Islet of Langerhans (tissue), 1 donor: ENCODE results near the gene SAE1.
"Not testable (repeated sequence)": the region's sequence is repeated elsewhere in the genome, so short reads cannot be mapped to it uniquely, and the experiment has no call there.

Experiments
- FAIRE-seq: peaks from one replicate; lab custom pipeline; 2011; peaks lifted over from hg19 to GRCh38; lab: Jason Lieb, UNC

The SAE1 gene

DNA sequence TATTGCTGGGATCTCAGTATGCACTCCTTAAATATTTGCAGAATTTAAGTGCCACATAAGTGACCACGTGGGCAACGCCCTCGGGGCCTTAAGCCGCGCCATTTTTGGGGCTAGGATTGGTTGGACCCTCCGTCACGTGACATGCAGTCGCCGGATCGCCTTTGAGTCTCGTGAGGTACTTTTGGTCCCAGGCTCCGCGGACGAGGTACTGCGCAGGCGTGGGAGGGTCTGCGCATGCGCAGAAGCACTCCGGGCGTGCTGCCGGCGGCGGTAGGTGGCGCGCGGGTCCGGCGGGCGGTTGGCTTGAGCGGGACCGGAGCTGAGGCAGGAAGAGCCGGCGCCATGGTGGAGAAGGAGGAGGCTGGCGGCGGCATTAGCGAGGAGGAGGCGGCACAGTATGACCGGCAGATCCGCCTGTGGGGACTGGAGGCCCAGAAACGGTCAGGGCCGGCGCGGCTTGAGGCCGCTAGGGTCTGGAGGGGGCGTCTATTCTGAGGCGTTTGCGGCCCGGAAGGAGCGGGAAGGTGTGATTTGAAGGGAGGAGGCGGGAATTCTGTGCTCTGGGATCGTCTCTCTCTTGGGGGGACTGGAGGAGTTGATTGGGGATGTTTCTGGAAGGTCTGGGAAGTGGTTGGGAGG, at the start of gene SAE1:
Gene SAE1, plus strand, starts transcription at position 247 of the 639 bp plus-strand sequence. Its CDS starts 96 bp downstream, at position 343.
- FAIRE-seq, result peak; percentile 92

- FAIRE-seq, result no peak
Measured at GRCh38 chr19:47081095-47081494, 49.5 kb upstream of the SAE1 start.

DNA sequence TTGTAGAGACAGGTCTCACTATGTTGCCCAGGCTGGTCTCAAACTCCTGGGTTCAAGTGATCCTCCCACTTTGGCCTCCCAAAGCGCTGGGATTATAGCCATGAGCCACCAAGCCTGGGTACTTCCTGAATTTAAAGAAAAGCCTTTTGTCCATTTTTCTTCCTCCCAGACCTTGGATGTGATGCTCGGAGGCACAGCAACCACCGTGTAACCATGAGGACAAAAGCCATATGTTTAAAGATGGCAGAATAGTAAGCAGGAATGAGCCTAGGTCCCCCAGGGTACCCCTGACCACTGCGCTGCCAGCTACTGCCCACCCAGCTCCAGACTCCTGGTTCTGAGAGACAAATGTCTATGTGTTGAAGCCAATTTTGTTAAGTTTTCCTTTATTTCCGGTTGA, 48.1 kb upstream of the SAE1 start:
- FAIRE-seq, result no peak

GRCh38 chr19:47084879-47085439, 45.7 kb upstream of the SAE1 start:
- FAIRE-seq, result no peak

DNA sequence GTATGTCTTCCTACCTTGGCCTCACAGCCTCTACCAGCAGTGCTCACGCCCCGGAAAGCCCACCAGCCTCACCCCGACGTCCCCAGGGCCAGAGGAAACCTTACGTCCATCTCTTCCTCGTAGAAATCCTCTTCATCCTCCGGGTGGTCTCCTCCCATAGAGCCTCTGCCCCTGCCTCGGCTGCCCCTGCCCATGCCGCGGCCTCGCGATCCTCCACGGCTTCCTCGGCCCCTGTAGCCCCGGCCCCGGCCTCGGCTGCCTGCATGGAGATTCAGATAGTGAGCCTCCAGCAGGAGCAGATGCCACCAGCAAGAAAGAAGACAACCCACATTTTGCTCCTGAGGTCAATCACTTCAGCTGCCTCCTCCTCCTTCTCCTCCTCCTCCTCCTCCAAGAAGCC, 44.4 kb upstream of the SAE1 start:
- no peak for FAIRE-seq

- no peak for FAIRE-seq
Measured at GRCh38 chr19:47089767-47090350, 40.8 kb upstream of the SAE1 start.

DNA sequence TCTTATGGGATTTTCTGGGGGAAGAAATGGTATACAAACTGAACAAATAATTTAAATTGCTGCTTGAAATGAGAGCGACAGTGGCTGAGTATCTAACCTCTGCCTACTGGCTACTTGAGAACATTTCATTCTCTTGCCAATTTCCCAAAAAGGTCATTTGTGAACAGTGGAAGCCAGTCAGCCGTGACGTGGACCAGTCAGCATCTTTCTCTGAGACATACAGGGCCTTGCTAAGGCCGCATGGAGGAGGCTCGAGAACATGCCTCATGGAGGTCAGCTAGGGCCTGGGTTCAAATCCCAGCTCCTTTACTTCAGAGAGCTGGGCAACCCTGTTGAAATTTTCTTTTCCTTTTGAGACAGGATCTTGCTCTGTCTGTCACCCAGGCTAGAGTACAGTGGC, 37.4 kb upstream of the SAE1 start:
- no peak for FAIRE-seq

DNA sequence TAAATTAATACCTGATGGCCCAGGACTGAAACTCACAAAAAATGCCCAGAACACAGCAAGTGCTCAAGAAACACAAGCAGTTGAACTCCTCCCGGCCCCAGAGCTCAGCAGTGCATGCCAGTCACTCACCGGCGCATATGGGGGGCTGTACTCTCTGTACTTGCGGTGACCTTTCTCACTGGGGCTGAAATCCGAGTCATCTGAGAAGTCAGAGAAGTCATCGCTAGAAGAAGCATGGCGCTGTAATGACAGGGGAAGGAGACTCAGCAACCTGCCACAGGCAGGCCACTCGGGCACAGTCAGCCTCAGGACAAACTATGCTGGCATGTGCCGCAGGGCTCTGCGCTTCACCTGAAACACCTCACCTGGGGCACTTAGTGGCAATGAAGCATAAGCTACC, 36.8 kb upstream of the SAE1 start:
- FAIRE-seq, result no peak

DNA sequence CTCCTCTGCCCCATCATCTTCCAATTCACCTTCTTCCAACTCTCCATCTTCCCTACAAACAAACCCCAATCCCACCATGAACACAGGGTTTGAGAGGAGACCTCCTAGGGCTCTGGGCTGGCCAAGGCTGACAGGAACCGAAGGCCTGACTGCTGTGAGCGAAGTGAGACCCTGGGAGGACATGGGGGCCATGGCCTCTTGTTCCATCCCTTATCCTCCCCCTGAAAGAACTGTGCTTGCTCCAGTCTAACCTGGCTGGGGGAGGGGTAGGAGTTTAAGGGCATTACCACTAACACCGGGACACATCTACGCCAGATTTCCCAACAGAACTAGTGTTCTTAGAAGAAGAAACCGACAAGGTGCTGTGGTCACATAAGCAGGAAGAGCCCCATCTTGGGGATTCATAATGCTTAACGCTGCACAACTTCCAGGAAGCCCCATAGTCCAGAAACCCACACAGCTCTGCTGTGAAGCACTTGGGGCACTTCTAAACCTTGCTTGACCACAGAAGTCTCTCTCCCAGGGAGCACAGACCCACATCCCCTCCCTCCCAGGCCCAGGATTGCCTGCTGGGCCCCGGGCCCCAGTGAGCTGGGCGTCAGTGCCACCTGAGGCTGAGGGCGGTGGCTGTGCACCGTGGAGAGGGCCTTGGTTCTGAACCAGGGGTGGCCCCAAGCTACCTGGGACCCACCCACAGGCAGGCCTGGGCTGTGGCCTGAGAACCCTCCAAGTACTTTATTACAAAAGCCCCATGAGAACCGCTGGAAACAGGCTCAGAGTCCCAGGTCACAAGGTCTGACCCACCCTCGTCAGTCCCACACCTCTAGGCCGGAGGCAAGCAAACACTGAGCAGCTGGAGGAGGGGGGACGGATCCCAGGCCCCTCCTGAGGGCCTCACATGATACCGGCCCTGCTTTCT, 35.8 kb upstream of the SAE1 start:
- FAIRE-seq, result no peak

GRCh38 chr19:47095476-47096099, 35.0 kb upstream of the SAE1 start:
- no peak for FAIRE-seq

- FAIRE-seq, result no peak
Measured at GRCh38 chr19:47096100-47096704, 34.4 kb upstream of the SAE1 start.

- no peak for FAIRE-seq
Measured at GRCh38 chr19:47096721-47097120, 33.9 kb upstream of the SAE1 start.

GRCh38 chr19:47097396-47098201, 33.0 kb upstream of the SAE1 start:
- FAIRE-seq, result no peak

GRCh38 chr19:47098608-47099007, 32.0 kb upstream of the SAE1 start:
- FAIRE-seq, result no peak

GRCh38 chr19:47099576-47100050, 31.0 kb upstream of the SAE1 start:
- no peak for FAIRE-seq

GRCh38 chr19:47100290-47100689, 30.3 kb upstream of the SAE1 start:
- no peak for FAIRE-seq

DNA sequence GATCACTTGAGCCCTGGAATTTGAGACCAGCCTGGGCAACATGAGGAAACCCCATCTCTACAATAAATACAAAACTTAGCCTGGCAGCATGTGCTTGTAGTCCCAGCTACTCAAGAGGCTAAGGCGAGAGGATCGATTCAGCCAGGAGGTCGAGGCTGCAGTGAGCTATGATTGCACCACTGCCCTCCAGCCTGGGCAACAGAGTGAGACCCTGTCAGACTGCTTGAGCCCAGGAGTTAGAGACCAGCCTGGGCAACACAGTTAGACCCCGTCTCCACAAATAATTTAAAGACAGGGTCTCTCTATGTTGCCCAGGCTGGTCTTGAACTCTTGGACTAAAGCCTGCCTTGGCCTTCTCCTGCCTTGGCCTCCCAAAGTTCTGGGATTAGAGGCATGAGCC, 29.5 kb upstream of the SAE1 start:
- not testable (repeated sequence) for FAIRE-seq

GRCh38 chr19:47102346-47103060, 28.1 kb upstream of the SAE1 start:
- FAIRE-seq, result no peak

- no peak for FAIRE-seq
Measured at GRCh38 chr19:47104680-47105079, 26.0 kb upstream of the SAE1 start.

DNA sequence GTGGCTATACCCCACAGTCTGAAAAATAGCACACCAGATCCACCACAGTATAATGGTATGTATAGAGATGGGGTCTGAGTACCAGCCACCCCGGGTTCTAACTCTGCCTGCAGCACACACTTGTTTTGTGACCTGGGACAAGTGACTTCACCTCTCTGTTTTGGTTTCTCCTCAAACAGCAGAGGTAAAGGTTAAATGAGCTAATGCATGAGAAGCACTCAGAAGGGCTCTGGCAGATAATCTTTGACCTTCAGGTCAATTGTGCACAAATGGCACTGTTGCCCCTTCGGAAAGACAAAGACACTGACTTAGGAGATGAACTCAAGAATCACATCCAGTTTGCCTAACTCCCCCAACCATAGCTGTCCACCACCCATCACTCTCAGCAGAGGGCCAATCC, 24.8 kb upstream of the SAE1 start:
- FAIRE-seq, result no peak
